ENCODE measurements around the gene NHLH2.

Gene NHLH2

DNA sequence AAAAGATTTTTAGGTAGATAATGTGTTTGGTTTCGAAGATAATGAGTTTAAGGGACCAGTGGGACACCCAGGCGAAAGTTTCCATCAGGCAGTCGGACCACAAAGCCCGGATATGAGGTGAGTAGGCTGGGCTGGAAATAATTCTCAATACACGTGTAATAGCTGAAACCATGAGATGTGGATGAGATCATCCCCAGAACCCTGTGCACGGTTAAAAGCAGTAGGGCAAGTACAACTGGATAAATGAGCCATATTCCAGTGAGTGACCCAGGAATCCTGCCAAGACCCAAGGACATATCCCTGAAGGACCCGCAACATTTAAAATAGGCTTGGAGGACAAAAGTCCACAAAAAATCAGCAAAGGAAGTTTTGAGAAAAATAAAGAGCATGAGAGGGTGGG, 21.5 kb upstream of the NHLH2 start:
- TF ChIP-seq EP300 (IDR thresholded peaks at IDR 0.05; ENCODE audit: borderline replicate concordance) (no peak), FOXM1 (IDR thresholded peaks at IDR 0.05; ENCODE audit: borderline replicate concordance, low read depth) (no peak), CEBPB (IDR thresholded peaks at IDR 0.05) (no peak), TCF12 (IDR thresholded peaks at IDR 0.05; ENCODE audit: low read depth) (no peak), USF1 (IDR thresholded peaks at IDR 0.05) (no peak), TAF1 (IDR thresholded peaks at IDR 0.05; ENCODE audit: low read depth) (no peak), YY1 (IDR thresholded peaks at IDR 0.05; ENCODE audit: low read depth) (no peak), TEAD4 (IDR thresholded peaks at IDR 0.05) (no peak), CREB1 (IDR thresholded peaks at IDR 0.05; ENCODE audit: low read depth) (no peak), RAD21 (IDR thresholded peaks at IDR 0.05; ENCODE audit: low read depth) (no peak), EGR1 (IDR thresholded peaks at IDR 0.05) (no peak), ZBTB7A (IDR thresholded peaks at IDR 0.05; ENCODE audit: low read depth) (no peak), NFIC (IDR thresholded peaks at IDR 0.05) (no peak)
- TF ChIP-seq, protein P1, sequence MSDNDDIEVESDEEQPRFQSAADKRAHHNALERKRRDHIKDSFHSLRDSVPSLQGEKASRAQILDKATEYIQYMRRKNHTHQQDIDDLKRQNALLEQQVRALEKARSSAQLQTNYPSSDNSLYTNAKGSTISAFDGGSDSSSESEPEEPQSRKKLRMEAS (IDR thresholded peaks at IDR 0.05), result no peak
- TF ChIP-seq, protein P2, sequence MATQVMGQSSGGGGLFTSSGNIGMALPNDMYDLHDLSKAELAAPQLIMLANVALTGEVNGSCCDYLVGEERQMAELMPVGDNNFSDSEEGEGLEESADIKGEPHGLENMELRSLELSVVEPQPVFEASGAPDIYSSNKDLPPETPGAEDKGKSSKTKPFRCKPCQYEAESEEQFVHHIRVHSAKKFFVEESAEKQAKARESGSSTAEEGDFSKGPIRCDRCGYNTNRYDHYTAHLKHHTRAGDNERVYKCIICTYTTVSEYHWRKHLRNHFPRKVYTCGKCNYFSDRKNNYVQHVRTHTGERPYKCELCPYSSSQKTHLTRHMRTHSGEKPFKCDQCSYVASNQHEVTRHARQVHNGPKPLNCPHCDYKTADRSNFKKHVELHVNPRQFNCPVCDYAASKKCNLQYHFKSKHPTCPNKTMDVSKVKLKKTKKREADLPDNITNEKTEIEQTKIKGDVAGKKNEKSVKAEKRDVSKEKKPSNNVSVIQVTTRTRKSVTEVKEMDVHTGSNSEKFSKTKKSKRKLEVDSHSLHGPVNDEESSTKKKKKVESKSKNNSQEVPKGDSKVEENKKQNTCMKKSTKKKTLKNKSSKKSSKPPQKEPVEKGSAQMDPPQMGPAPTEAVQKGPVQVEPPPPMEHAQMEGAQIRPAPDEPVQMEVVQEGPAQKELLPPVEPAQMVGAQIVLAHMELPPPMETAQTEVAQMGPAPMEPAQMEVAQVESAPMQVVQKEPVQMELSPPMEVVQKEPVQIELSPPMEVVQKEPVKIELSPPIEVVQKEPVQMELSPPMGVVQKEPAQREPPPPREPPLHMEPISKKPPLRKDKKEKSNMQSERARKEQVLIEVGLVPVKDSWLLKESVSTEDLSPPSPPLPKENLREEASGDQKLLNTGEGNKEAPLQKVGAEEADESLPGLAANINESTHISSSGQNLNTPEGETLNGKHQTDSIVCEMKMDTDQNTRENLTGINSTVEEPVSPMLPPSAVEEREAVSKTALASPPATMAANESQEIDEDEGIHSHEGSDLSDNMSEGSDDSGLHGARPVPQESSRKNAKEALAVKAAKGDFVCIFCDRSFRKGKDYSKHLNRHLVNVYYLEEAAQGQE (IDR thresholded peaks at IDR 0.05; ENCODE audit: low read depth), result no peak

GRCh38 chr1:115854005-115854404, 13.1 kb upstream of the NHLH2 start:
- no peak for TF ChIP-seq TEAD4 (IDR thresholded peaks at IDR 0.05)
- no peak for TF ChIP-seq FOXM1 (IDR thresholded peaks at IDR 0.05; ENCODE audit: borderline replicate concordance, low read depth)
- no peak for TF ChIP-seq RAD21 (IDR thresholded peaks at IDR 0.05; ENCODE audit: low read depth)
- TF ChIP-seq, protein P2 (IDR thresholded peaks at IDR 0.05; ENCODE audit: low read depth), result no peak
- TF ChIP-seq YY1 (IDR thresholded peaks at IDR 0.05; ENCODE audit: low read depth), result no peak

GRCh38 chr1:115850937-115851336, 10.0 kb upstream of the NHLH2 start:
- no peak for TF ChIP-seq RAD21 (IDR thresholded peaks at IDR 0.05; ENCODE audit: low read depth)
- no peak for TF ChIP-seq FOXM1 (IDR thresholded peaks at IDR 0.05; ENCODE audit: borderline replicate concordance, low read depth)
- no peak for TF ChIP-seq YY1 (IDR thresholded peaks at IDR 0.05; ENCODE audit: low read depth)
- TF ChIP-seq CREB1 (IDR thresholded peaks at IDR 0.05; ENCODE audit: low read depth), result no peak
- no peak for TF ChIP-seq EGR1 (IDR thresholded peaks at IDR 0.05)
- TF ChIP-seq TCF12 (IDR thresholded peaks at IDR 0.05; ENCODE audit: low read depth), result no peak
- TF ChIP-seq CEBPB (IDR thresholded peaks at IDR 0.05), result no peak
- TF ChIP-seq, protein P1 (IDR thresholded peaks at IDR 0.05), result no peak
- TF ChIP-seq NFIC (IDR thresholded peaks at IDR 0.05), result no peak
- TF ChIP-seq, protein P2 (IDR thresholded peaks at IDR 0.05; ENCODE audit: low read depth), result no peak
- no peak for TF ChIP-seq ZBTB7A (IDR thresholded peaks at IDR 0.05; ENCODE audit: low read depth)
- no peak for TF ChIP-seq EP300 (IDR thresholded peaks at IDR 0.05; ENCODE audit: borderline replicate concordance)
- no peak for TF ChIP-seq USF1 (IDR thresholded peaks at IDR 0.05)

DNA sequence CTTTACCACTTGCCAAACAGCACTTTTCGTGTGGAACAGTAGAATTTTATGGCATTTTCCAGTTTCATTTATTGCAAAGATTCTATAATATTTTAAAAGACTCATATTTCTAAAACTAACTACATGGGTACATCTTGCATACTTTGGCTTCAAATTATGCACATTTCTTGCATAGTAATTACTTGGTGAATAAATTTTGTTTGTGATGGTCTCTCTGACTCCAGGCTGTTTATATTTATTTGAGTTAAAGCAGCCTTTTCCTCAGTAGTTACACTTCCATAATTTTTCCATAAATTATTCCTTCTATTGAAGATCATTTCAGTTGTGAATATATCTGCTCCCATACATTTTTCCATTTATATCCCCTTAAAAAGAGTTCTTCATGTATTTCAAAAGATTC, 6.9 kb upstream of the NHLH2 start:
- TF ChIP-seq CREB1 (IDR thresholded peaks at IDR 0.05; ENCODE audit: low read depth) (no peak), CEBPB (IDR thresholded peaks at IDR 0.05) (no peak), ZBTB7A (IDR thresholded peaks at IDR 0.05; ENCODE audit: low read depth) (no peak), RAD21 (IDR thresholded peaks at IDR 0.05; ENCODE audit: low read depth) (no peak), TAF1 (IDR thresholded peaks at IDR 0.05; ENCODE audit: low read depth) (no peak), NFIC (IDR thresholded peaks at IDR 0.05) (no peak), TEAD4 (IDR thresholded peaks at IDR 0.05) (no peak), YY1 (IDR thresholded peaks at IDR 0.05; ENCODE audit: low read depth) (no peak), EGR1 (IDR thresholded peaks at IDR 0.05) (no peak), EP300 (IDR thresholded peaks at IDR 0.05; ENCODE audit: borderline replicate concordance) (no peak), TCF12 (IDR thresholded peaks at IDR 0.05; ENCODE audit: low read depth) (no peak), USF1 (IDR thresholded peaks at IDR 0.05) (no peak), FOXM1 (IDR thresholded peaks at IDR 0.05; ENCODE audit: borderline replicate concordance, low read depth) (no peak)
- TF ChIP-seq, protein P1 (IDR thresholded peaks at IDR 0.05), result no peak
- TF ChIP-seq, protein P2 (IDR thresholded peaks at IDR 0.05; ENCODE audit: low read depth), result no peak
